DND-41 (cell line): Measurements from ENCODE around the gene UQCC2.

ENCODE experiments used
- EZH2 ChIP-seq: IDR thresholded peaks from 3 replicates; pipeline ENCODE4 v1.6.1; 2012; ENCODE audit warnings: borderline replicate concordance, low read depth, mild to moderate bottlenecking, moderate library complexity, low read length, inconsistent platforms; ENCODE audit not compliant: severe bottlenecking
- TF ChIP-seq, protein P1 (sequence below): IDR thresholded peaks from 2 replicates; pipeline ENCODE4 v1.5.1; 2012; ENCODE audit warnings: borderline replicate concordance, low read length, moderate library complexity, mild to moderate bottlenecking; ENCODE audit not compliant: poor library complexity, severe bottlenecking; ENCODE audit errors: extremely low read depth

DNA sequence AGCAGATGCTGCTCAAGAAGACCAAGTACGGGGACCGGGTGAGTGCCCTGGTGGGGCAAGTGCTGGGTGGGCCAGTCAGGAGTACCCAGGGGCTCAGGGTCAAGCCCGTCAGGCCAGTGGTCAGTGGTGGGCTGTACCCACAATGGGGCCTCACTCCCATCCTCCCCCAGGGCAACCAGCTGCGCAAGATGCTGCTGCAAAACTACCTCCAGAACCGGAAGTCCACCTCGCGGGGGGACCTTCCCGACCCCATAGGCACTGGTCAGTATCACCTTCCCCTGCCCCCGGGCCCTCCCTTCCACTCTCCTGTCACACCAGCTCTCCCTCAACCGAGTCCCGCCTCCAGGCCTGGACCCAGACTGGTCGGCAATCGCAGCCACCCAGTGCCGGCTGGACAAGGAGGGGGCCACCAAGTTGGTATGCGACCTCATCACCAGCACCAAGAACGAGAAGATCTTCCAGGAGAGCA is 27.0 kb downstream of the UQCC2 start:
- TF ChIP-seq, protein P1, sequence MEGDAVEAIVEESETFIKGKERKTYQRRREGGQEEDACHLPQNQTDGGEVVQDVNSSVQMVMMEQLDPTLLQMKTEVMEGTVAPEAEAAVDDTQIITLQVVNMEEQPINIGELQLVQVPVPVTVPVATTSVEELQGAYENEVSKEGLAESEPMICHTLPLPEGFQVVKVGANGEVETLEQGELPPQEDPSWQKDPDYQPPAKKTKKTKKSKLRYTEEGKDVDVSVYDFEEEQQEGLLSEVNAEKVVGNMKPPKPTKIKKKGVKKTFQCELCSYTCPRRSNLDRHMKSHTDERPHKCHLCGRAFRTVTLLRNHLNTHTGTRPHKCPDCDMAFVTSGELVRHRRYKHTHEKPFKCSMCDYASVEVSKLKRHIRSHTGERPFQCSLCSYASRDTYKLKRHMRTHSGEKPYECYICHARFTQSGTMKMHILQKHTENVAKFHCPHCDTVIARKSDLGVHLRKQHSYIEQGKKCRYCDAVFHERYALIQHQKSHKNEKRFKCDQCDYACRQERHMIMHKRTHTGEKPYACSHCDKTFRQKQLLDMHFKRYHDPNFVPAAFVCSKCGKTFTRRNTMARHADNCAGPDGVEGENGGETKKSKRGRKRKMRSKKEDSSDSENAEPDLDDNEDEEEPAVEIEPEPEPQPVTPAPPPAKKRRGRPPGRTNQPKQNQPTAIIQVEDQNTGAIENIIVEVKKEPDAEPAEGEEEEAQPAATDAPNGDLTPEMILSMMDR = no peak
- TF ChIP-seq EZH2 = no peak
